Natural killer cell treated with Interleukin-12 subunit alpha and Interleukin-12 subunit beta and Interleukin-15 and Interleukin-18, amount 100 ng/mL, for 72 hours (primary cell): Measurements from ENCODE around the gene CXorf66. TPM values are rescaled to one million over a fixed set of nuclear protein-coding genes. Genes with fewer than 3 reads are reported as not detected.
"Not testable (repeated sequence)": the region's sequence is repeated elsewhere in the genome, so short reads cannot be mapped to it uniquely, and the experiment has no call there.

ENCODE experiments used
- ATAC-seq, 2 donors: fragments of 150-1000 bp; cut with Tn5 transposase in 1 of 2; sonication (Bioruptor Pico), chemical (Tn5 transposase) in 1 of 2; 2 replicates each; pipeline ENCODE4 v1.10.0; 2021
- DNase-seq: peaks from one replicate; pipeline ENCODE4 v3.0.0; 2022; ENCODE audit warnings: low spot score
- H3K27ac Mint-ChIP-seq, 2 donors: 1 replicate in 1 of 2; 2 replicates in 1 of 2; pipeline ENCODE4 v1.8.0; 2022; ENCODE audit warnings: mixed read lengths in 2 of 2, mild to moderate bottlenecking in 1 of 2, moderate library complexity in 1 of 2
- H3K27me3 Mint-ChIP-seq, 2 donors: 1 replicate in 1 of 2; 2 replicates in 1 of 2; pipeline ENCODE4 v1.8.0; 2022; ENCODE audit warnings: mixed read lengths in 2 of 2
- H3K36me3 Mint-ChIP-seq: one replicate; pipeline ENCODE4 v1.8.0; 2022; ENCODE audit warnings: mixed read lengths
- H3K4me1 Mint-ChIP-seq, 2 donors: 1 replicate in 1 of 2; 2 replicates in 1 of 2; pipeline ENCODE4 v1.8.0; 2022; ENCODE audit warnings: low read depth in 2 of 2, mixed read lengths in 2 of 2, mild to moderate bottlenecking in 1 of 2
- H3K4me3 Mint-ChIP-seq: one replicate; pipeline ENCODE4 v1.8.0; 2022; ENCODE audit warnings: mixed read lengths
- H3K9me3 Mint-ChIP-seq: 2 replicates; pipeline ENCODE4 v1.8.0; 2022; ENCODE audit warnings: mixed read lengths
- total RNA-seq, 2 donors: library from RNA; stranded (reverse); gene quantifications; one replicate each; pipeline ENCODE4 v1.2.3, GENCODE V29; 2022

The CXorf66 gene
- total RNA-seq, result not detected

- H3K4me1 Mint-ChIP-seq, result no peaks in the 10 kb centered on the region
- H3K9me3 Mint-ChIP-seq, result no peaks in the 10 kb centered on the region
- H3K36me3 Mint-ChIP-seq, result no peaks in the 10 kb centered on the region
- ATAC-seq (no peak), DNase-seq (no peak)
- H3K27ac Mint-ChIP-seq, result no peak within 1 kb of the TSS
- H3K4me3 Mint-ChIP-seq, result no peak within 1 kb of the TSS
- H3K27me3 Mint-ChIP-seq, result peaks cover 21 to 23% of the 10 kb centered on the region in 2 donors
Observed at GRCh38 chrX:139965421-139965820, at the start of gene CXorf66. Gene CXorf66 (minus strand): TSS chrX:139965521. CDS start chrX:139965496, 25 bp downstream.

- ATAC-seq (no peak), DNase-seq (no peak)
- Mint-ChIP-seq H3K27ac (no peak overlapping the region), H3K4me1 (no peaks in the 10 kb centered on the region), H3K27me3 (peaks cover 0 to 5% of the 10 kb centered on the region in 2 donors), H3K4me3 (no peak overlapping the region), H3K36me3 (no peaks in the 10 kb centered on the region), H3K9me3 (no peaks in the 10 kb centered on the region)
Observed at GRCh38 chrX:139982856-139983255, 17.5 kb upstream of the CXorf66 start.

GRCh38 chrX:139974471-139974870, 9.2 kb upstream of the CXorf66 start:
- H3K4me3 Mint-ChIP-seq, result no peak overlapping the region
- no peaks in the 10 kb centered on the region for H3K4me1 Mint-ChIP-seq
- no peak for ATAC-seq
- no peak for DNase-seq
- H3K27me3 Mint-ChIP-seq, result peaks cover 9 to 23% of the 10 kb centered on the region in 2 donors
- H3K9me3 Mint-ChIP-seq, result no peaks in the 10 kb centered on the region
- no peaks in the 10 kb centered on the region for H3K36me3 Mint-ChIP-seq
- no peak overlapping the region for H3K27ac Mint-ChIP-seq

- no peaks in the 10 kb centered on the region for H3K36me3 Mint-ChIP-seq
- H3K4me1 Mint-ChIP-seq, result no peaks in the 10 kb centered on the region
- H3K9me3 Mint-ChIP-seq, result no peaks in the 10 kb centered on the region
- DNase-seq (no peak), ATAC-seq (no peak)
- no peak overlapping the region for H3K4me3 Mint-ChIP-seq
- H3K27me3 Mint-ChIP-seq, result peaks cover 9 to 24% of the 10 kb centered on the region in 2 donors
- no peak overlapping the region for H3K27ac Mint-ChIP-seq
Observed at GRCh38 chrX:139972629-139973624, 7.6 kb upstream of the CXorf66 start.

GRCh38 chrX:139972113-139972512, 6.8 kb upstream of the CXorf66 start:
- no peaks in the 10 kb centered on the region for H3K36me3 Mint-ChIP-seq
- no peaks in the 10 kb centered on the region for H3K4me1 Mint-ChIP-seq
- H3K27me3 Mint-ChIP-seq, result peaks cover 9 to 26% of the 10 kb centered on the region in 2 donors
- no peaks in the 10 kb centered on the region for H3K9me3 Mint-ChIP-seq
- no peak for ATAC-seq
- no peak overlapping the region for H3K4me3 Mint-ChIP-seq
- H3K27ac Mint-ChIP-seq, result no peak overlapping the region
- DNase-seq, result no peak

GRCh38 chrX:139971394-139971749, 6.1 kb upstream of the CXorf66 start:
- no peaks in the 10 kb centered on the region for H3K4me1 Mint-ChIP-seq
- H3K36me3 Mint-ChIP-seq, result no peaks in the 10 kb centered on the region
- H3K27me3 Mint-ChIP-seq, result peaks cover 9 to 25% of the 10 kb centered on the region in 2 donors
- no peaks in the 10 kb centered on the region for H3K9me3 Mint-ChIP-seq
- ATAC-seq (no peak), DNase-seq (no peak)
- H3K27ac Mint-ChIP-seq, result no peak overlapping the region
- no peak overlapping the region for H3K4me3 Mint-ChIP-seq

- H3K27me3 Mint-ChIP-seq, result peaks cover 9 to 21% of the 10 kb centered on the region in 2 donors
- no peaks in the 10 kb centered on the region for H3K4me1 Mint-ChIP-seq
- H3K4me3 Mint-ChIP-seq, result no peak overlapping the region
- DNase-seq, result no peak
- no peaks in the 10 kb centered on the region for H3K36me3 Mint-ChIP-seq
- H3K27ac Mint-ChIP-seq, result no peak overlapping the region
- no peak for ATAC-seq
- H3K9me3 Mint-ChIP-seq, result no peaks in the 10 kb centered on the region
Observed at GRCh38 chrX:139969286-139969685, 4.0 kb upstream of the CXorf66 start.

- Mint-ChIP-seq H3K27ac (no peak overlapping the region), H3K9me3 (no peaks in the 10 kb centered on the region), H3K36me3 (no peaks in the 10 kb centered on the region), H3K4me3 (no peak overlapping the region), H3K4me1 (no peaks in the 10 kb centered on the region), H3K27me3 (peaks cover 15 to 22% of the 10 kb centered on the region in 2 donors)
- DNase-seq (no peak), ATAC-seq (no peak)
Observed at GRCh38 chrX:139967750-139968149, 2.4 kb upstream of the CXorf66 start.

GRCh38 chrX:139967300-139967699, 2.0 kb upstream of the CXorf66 start:
- DNase-seq, result no peak
- no peaks in the 10 kb centered on the region for H3K4me1 Mint-ChIP-seq
- no peak for ATAC-seq
- H3K4me3 Mint-ChIP-seq, result no peak overlapping the region
- no peaks in the 10 kb centered on the region for H3K9me3 Mint-ChIP-seq
- H3K27ac Mint-ChIP-seq, result no peak overlapping the region
- H3K36me3 Mint-ChIP-seq, result no peaks in the 10 kb centered on the region
- peaks cover 14 to 22% of the 10 kb centered on the region in 2 donors for H3K27me3 Mint-ChIP-seq

GRCh38 chrX:139966159-139966558, 838 bp upstream of the CXorf66 start:
- H3K27ac Mint-ChIP-seq, H3K4me1 Mint-ChIP-seq, H3K9me3 Mint-ChIP-seq, H3K4me3 Mint-ChIP-seq, DNase-seq, ATAC-seq, H3K36me3 Mint-ChIP-seq: not testable (repeated sequence)
- peaks cover 16 to 22% of the 10 kb centered on the region in 2 donors for H3K27me3 Mint-ChIP-seq

- H3K9me3 Mint-ChIP-seq, result not testable (repeated sequence)
Observed at GRCh38 chrX:139961091-139961490, 4.2 kb downstream of the CXorf66 start.

GRCh38 chrX:139949703-139950102, 15.6 kb downstream of the CXorf66 start:
- Mint-ChIP-seq H3K9me3 (no peaks in the 10 kb centered on the region), H3K4me1 (no peaks in the 10 kb centered on the region), H3K27me3 (peaks cover 0 to 7% of the 10 kb centered on the region in 2 donors), H3K27ac (no peak overlapping the region), H3K4me3 (no peak overlapping the region), H3K36me3 (no peaks in the 10 kb centered on the region)
- ATAC-seq (no peak), DNase-seq (no peak)

More at GRCh38 chrX:139961091-139961490, 4.2 kb downstream of the CXorf66 start:
- H3K36me3 Mint-ChIP-seq, DNase-seq, H3K4me1 Mint-ChIP-seq, ATAC-seq, H3K4me3 Mint-ChIP-seq, H3K27ac Mint-ChIP-seq: not testable (repeated sequence)
- peaks cover 25 to 38% of the 10 kb centered on the region in 2 donors for H3K27me3 Mint-ChIP-seq

- Mint-ChIP-seq H3K27ac (no peak overlapping the region), H3K4me1 (no peaks in the 10 kb centered on the region), H3K4me3 (no peak overlapping the region), H3K27me3 (peaks cover 0 to 14% of the 10 kb centered on the region in 2 donors), H3K36me3 (no peaks in the 10 kb centered on the region), H3K9me3 (no peaks in the 10 kb centered on the region)
- no peak for ATAC-seq
- no peak for DNase-seq
Observed at GRCh38 chrX:139945075-139945474, 20.2 kb downstream of the CXorf66 start.

- peaks cover 4% of the 10 kb centered on the region in 2 donors for H3K4me1 Mint-ChIP-seq
- H3K27ac Mint-ChIP-seq, result no peak overlapping the region
- H3K36me3 Mint-ChIP-seq, result no peaks in the 10 kb centered on the region
- peaks cover 0 to 12% of the 10 kb centered on the region in 2 donors for H3K27me3 Mint-ChIP-seq
- H3K4me3 Mint-ChIP-seq, result no peak overlapping the region
- DNase-seq (no peak), ATAC-seq (no peak)
- H3K9me3 Mint-ChIP-seq, result no peaks in the 10 kb centered on the region
Observed at GRCh38 chrX:139936259-139936658, 29.1 kb downstream of the CXorf66 start.
